Measurements from ENCODE around the gene DOCK10.

Gene DOCK10

GRCh38 chr2:224909885-224910573 is 132.2 kb downstream of the DOCK10 start:
- peak in 1 of 2 experiments; percentile 10 for DNase-seq

DNA sequence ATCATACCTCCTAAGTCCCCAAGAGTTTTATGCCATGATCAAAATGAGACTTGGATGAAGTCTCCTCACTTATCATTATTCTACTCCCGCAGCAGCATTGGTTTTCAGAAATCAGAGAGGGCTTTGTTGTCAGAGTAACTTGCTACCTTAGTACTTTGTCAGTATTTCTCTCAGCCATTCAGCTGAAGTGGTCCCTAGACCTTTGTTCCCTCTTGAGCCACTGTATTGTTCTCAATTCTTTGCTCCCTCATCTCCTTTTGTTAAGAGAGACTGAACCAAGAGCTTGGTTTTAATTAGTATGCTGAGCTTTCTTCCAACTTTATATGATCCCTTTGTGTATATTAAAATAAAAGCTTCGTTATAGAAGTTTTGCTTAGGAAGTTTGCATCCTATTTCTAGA is 133.4 kb downstream of the DOCK10 start:
- DNase-seq, result no peak

DNA sequence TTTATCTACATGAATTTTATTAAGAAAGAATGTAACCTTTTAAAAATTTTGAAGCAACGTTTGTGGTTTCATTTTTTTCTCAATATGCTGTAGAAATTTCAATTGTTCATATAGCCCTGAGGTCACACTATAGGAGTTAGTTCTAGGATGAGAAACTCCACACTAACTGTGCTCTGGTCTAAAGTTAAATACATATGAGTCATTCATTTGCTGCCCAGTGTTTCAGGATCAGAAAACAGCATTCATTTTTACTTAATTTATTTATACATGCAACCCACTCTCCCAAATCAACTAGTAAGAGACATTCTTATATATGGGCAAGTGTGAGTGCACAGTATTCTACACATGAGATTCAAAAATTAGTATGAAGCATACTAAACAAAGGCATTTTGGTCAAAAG is 137.9 kb downstream of the DOCK10 start:
- DNase-seq, result no peak

- DNase-seq, result no peak
Measured at GRCh38 chr2:224903621-224904020, 138.6 kb downstream of the DOCK10 start.

- no peak for DNase-seq
Measured at GRCh38 chr2:224901121-224901676, 141.1 kb downstream of the DOCK10 start.

- DNase-seq, result no peak
Measured at GRCh38 chr2:224895377-224895776, 146.9 kb downstream of the DOCK10 start.

- DNase-seq, result no peak
Measured at GRCh38 chr2:224894356-224894755, 147.9 kb downstream of the DOCK10 start.

DNA sequence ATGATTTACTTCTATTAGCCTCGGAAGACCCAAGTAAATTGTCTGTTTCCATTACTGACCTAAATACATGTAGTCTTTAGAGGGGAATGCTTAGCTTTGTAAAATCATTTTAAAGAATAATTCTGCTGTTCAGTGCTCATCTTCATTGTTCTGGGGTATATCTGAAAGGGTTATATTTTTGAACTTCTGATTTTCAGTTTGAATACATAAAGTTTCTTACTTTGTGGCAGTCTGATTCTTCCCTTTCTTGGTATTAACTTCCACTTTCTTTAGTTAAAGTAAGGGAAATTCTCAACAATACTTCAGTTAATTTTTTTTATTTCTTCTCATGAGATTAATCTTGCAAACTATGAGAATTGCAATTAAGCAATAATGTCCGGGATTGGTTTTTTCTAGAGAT is 148.4 kb downstream of the DOCK10 start:
- DNase-seq, result no peak

DNA sequence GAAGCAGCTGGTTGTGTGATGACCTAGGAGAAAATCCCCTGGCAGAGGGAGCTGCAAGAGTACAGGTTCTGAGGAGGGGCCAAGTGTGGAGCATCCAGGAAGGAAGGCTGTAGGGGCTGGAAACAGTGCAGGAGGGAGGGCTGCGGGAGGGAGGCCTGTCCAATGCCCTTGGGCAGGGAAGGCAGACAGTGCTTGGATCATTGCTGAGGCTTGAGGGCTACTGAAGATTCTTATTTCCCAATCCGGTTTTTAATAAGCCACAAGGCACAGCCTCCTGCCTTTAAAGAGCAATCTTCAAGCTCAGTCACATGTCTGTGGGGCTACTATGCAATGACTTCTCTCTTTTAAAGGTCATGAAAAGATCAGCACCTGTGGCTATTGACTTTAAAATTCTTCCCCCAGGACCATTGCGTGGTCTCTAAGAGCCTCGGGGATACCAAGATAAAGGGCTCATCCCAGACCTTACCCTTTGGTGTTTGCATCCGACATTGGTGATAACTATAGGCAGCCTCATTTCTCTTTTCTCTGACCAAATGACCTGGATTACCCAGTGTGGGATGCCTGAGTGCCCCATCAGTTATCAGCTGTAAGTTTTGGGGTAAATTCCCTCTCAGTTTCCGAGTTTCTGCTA is 149.6 kb downstream of the DOCK10 start:
- DNase-seq, result no peak

DNA sequence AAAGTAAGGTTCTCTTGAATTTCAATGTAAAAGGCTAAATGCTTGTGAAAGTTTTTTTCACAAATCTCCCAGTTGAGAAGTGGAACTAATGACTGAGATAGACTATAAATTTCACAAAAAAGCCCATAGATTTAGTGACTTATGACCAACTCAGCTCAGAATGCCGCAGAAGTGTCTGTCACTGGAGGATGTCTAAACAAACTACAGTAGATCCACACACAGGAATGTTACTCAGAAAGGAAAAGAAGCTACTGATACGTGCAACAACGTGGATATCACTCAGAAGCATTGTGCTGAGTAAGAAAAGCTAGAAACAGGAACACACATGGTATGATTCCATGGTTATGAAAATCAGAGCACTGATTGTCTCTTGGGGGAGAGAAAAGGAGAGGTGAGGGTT is 151.9 kb downstream of the DOCK10 start:
- no peak for DNase-seq

GRCh38 chr2:224887141-224887540 is 155.1 kb downstream of the DOCK10 start:
- DNase-seq, result no peak

- DNase-seq, result no peak
Measured at GRCh38 chr2:224885836-224886547, 156.3 kb downstream of the DOCK10 start.

GRCh38 chr2:224885291-224885690 is 157.0 kb downstream of the DOCK10 start:
- DNase-seq, result no peak

DNA sequence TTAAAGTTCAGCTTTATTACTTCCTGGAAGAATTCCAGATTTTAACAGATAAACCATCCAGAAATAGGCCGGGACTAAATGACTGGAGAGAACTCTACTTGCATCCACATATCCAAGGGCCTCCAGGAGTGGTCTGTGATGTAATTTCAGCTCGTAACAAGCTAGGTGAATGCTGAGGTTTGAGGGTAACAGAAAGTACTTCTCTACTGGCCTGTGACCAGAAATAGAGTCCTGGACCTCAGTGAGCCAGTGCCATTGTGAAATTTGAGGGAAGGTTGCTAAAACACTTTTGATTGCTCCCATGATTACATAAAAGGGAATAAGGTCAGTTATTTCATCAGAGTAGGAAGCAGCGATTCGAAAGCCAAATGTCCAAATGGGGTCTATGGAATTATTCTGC is 158.1 kb downstream of the DOCK10 start:
- DNase-seq, result no peak

DNA sequence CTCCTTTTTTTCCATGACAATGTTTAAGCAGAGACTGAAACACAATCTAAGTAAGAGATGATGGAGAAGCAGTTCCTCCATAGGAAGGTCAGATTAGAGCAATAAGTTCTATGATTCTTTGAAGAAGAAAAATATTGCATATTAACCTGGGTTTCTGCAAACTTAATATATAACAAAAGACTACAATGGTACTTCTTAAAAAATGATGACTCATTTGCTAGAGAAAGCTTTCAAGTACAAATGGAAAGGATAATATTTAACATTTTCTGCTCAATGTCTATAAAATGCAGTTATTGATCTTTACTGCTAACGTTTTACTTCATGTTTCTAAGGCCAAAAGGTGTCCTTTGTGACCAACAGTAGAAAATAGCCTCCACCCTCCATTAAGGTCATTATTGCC is 158.6 kb downstream of the DOCK10 start:
- DNase-seq, result no peak

DNA sequence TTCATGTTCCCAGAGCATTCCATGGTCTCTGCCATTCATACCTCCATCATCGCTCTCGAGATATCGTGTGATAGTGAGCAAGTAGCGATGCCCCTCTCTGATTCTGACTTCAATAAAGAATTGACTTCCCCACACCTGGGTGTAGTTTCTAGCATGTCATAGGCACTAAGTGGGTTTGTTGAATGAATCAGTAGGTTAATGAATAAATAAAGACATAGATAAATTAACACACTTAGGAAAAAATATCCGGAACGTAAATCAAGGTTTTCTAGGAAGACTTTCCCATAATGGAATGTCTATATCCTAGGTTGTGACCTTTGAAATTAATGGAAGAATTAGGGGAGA is 159.1 kb downstream of the DOCK10 start:
- DNase-seq, result no peak

DNA sequence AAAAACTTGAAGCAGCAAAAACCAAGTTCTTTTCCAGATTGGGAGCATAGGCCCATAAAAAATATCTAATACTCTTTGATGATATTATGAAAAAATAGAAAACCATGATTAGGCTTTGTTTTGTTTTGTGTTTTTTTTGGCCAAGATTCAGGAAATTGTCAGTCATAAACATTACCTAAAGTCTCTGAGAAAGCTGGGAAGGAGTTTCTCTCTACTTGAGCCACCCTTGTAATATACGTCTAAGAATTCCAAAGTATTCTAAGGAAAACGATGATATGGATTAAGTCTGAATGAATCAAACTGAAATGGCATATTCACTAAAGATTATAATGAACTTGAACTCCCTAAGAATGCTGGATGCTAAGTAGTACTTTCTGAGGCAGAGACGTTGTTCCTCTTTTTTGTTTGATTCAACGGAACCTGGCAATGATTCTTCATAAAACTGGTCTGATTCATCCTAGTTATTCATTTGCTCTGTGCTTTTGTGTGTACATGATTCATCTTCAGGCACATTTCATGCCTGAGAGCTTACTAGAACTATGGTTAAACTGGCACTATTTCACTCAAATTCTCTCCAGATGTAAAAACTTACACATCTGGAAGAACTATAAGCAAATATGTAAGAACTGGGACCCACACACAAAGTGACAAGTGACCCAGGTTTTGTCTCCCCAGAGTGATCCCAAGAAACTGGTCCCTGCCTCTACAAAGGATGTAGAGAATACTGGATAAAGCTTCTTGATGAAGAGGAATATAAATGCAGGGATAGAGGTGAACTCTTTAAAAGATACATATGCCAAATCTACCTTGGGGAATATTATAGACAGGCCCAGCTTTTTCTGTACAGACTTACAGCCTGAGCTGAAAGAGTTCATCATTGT is 159.7 kb downstream of the DOCK10 start:
- DNase-seq, result no peak

GRCh38 chr2:224881846-224882245 is 160.4 kb downstream of the DOCK10 start:
- no peak for DNase-seq

GRCh38 chr2:224876522-224876921 is 165.7 kb downstream of the DOCK10 start:
- no peak for DNase-seq

- DNase-seq, result no peak
Measured at GRCh38 chr2:224875841-224876240, 166.4 kb downstream of the DOCK10 start.

- no peak for DNase-seq
Measured at GRCh38 chr2:224875153-224875552, 167.1 kb downstream of the DOCK10 start.

GRCh38 chr2:224871813-224872212 is 170.5 kb downstream of the DOCK10 start:
- no peak for DNase-seq

GRCh38 chr2:224870341-224870740 is 171.9 kb downstream of the DOCK10 start:
- no peak for DNase-seq
